Dedifferentiated amniotic fluid mesenchymal stem cell (primary cell): ENCODE measurements around the gene LAMA1.
"Not testable (repeated sequence)": the region's sequence is repeated elsewhere in the genome, so short reads cannot be mapped to it uniquely, and the experiment has no call there.

Source experiments
- DNase-seq: peaks from one replicate; pipeline ENCODE4 v3.0.0-alpha.2; 2016; ENCODE audit errors: extremely low spot score

The LAMA1 gene, protein sequence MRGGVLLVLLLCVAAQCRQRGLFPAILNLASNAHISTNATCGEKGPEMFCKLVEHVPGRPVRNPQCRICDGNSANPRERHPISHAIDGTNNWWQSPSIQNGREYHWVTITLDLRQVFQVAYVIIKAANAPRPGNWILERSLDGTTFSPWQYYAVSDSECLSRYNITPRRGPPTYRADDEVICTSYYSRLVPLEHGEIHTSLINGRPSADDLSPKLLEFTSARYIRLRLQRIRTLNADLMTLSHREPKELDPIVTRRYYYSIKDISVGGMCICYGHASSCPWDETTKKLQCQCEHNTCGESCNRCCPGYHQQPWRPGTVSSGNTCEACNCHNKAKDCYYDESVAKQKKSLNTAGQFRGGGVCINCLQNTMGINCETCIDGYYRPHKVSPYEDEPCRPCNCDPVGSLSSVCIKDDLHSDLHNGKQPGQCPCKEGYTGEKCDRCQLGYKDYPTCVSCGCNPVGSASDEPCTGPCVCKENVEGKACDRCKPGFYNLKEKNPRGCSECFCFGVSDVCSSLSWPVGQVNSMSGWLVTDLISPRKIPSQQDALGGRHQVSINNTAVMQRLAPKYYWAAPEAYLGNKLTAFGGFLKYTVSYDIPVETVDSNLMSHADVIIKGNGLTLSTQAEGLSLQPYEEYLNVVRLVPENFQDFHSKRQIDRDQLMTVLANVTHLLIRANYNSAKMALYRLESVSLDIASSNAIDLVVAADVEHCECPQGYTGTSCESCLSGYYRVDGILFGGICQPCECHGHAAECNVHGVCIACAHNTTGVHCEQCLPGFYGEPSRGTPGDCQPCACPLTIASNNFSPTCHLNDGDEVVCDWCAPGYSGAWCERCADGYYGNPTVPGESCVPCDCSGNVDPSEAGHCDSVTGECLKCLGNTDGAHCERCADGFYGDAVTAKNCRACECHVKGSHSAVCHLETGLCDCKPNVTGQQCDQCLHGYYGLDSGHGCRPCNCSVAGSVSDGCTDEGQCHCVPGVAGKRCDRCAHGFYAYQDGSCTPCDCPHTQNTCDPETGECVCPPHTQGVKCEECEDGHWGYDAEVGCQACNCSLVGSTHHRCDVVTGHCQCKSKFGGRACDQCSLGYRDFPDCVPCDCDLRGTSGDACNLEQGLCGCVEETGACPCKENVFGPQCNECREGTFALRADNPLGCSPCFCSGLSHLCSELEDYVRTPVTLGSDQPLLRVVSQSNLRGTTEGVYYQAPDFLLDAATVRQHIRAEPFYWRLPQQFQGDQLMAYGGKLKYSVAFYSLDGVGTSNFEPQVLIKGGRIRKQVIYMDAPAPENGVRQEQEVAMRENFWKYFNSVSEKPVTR (N-terminal part only)

DNA sequence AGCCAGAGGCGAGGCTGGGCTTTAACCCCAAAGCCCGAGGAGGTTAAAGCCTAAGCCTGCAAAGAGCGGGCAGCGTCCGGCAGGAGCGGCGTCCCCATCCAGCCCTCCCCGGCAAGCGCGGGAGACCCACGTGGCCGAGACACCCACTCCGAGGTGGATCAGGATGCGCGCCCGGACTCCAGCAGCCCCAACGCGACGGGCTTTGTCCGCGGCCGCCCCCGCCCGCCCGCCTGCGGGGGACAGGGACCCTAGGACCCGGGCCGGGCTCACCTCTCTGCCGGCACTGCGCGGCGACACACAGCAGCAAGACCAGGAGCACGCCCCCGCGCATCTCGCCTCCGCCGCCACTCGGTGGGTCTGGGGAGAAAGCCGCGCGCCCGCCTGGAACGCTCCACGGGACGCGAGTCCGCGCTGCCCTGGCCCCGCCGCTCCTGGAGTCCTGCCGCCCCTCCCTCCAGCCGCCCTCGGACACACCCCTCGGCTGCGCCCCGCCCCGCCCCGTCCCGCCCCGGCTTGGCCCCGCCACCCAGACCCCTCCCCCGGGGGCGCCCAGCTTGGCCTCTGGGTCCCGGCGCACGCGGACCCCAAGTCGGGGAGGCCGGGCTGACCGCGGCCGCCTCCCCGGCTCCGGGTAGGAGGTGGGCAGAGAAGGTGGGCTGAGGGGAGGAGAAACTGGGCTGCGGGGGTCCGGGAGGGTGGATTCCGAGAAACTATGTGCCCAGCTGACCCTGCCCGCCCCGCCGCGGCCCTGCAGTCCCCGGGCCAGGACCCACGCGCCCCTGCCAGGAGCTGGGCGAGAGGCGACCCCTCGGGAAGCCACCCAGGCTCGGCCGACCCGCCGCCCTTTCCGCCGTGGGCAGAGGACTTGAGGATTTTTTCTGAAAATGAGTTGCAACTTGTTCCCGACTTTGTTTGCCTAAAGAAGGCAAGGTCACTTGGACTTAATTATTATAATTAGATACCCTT, at the start of gene LAMA1:
TSS of gene LAMA1 (minus strand) at position 408 of the 966 bp plus-strand sequence. CDS start at position 331, 77 bp downstream.
- no peak for DNase-seq

DNA sequence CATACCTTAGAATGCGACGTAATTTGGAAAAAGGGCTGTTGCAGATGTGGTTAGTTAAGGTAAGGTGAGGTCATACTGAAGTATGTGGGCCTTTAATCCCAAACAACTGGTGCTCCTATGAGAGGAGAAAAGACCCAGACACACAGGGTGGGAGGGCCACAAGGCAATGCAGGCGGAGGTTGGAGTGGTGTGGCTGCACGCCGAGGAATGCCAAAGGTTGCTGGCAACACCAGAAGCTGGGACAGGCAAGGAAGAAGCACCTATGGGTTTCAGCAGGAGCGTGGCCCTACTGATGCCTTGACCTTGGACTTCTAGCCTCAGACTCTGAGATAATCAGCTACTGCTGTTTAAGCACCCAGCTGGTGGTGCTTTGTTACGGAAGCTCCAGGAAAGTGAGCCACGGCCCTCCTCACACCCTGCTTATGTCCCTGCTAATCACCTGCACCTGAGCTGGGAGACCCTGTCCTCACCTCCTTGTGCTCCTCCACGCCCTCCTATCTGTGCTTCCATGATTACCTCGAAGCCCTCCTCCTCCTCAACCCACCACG, 48.3 kb upstream of the LAMA1 start:
- DNase-seq, result no peak

DNA sequence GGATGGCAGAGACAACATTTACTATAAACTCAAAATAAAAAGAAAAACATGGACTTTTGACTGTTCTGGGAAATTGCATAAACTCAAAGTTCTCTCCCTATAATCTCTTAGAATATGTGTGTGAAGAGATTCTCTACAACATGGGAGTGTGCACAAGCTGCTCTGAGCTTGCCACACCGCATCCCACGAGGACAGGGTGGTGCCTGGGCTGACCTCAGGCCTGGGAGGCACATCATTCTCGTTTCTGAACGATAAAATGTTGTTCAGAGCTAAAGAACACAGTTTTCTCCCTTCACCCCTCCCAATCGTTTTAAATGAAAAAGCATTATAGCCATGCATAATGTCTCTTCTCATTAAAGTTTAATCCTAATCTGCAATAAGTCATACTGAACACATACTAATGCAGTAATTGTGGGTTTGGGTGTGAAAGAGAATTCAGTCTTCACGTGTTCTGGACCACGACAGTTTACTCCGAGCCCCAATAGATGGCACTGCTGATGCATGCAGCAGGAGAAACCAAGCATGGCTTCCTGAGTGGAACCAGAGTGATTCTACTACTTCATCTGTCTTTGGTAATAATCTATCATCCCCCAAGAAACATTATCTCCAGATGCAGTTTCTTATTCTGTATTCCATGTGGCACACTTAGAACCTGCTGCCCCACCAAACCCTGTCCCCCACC, 46.9 kb upstream of the LAMA1 start:
- no peak for DNase-seq

- DNase-seq, result peak; percentile 31
Measured at GRCh38 chr18:7158216-7158615, 40.6 kb upstream of the LAMA1 start.

GRCh38 chr18:7157760-7158159, 40.2 kb upstream of the LAMA1 start:
- no peak for DNase-seq

DNA sequence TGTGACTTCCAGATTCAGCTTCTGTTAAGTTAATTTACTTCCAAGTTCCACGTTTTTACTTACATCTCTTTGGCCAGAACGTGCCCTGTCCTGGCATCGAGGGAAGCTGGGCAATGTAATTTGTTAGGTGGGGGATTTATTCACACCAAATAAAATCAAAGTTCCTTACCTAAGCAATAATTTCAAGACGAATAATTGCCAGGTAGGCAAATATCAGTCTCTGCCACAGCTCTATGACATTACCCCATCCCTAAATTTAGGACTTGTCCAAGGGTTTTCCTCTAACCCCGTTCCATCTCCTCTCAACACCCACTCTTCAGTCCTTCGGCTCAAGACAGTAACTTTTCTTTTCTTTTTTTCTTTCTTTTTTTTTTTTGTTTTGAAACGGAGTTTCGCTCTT, 38.3 kb upstream of the LAMA1 start:
- DNase-seq, result no peak

DNA sequence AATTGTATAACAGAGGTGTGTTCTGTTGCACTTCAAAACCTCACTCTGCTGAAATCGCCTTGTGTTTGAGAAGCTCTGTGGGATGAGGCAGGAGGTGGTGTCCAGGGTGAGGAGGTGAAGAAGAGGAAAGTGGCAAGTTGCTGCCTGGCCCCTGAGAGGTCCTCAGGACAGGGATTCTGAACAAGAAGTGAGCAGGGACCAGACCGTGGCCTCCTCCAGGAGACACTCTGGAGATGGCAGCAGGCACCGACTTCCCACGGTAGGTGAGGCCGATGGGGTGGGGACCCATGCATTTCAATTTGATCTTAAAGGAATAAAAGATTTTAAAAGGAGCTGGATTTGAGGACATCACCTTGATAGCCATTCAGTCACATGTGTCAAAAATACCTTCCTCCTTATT, 37.5 kb upstream of the LAMA1 start:
- no peak for DNase-seq

DNA sequence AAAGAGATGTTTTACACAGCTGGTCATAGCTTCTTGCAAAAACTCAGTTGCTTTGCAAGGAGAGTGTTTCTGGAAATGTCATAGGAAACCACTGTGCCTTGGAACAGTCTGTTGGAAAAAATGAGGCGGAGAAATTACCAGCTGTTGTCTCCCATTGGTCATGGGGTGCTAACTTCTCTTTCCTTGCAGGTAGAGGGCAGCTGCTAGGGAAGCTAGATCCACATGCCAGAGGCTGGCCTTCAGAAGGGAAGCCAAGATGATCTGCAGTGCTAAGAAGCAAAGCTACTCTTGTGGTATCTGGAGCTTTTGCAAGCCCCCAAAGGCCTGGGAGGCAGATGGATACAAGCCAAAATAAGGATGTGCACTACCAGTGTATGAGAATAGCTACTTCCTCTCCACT, 34.8 kb upstream of the LAMA1 start:
- no peak for DNase-seq

- DNase-seq, result no peak
Measured at GRCh38 chr18:7147399-7147798, 29.8 kb upstream of the LAMA1 start.

DNA sequence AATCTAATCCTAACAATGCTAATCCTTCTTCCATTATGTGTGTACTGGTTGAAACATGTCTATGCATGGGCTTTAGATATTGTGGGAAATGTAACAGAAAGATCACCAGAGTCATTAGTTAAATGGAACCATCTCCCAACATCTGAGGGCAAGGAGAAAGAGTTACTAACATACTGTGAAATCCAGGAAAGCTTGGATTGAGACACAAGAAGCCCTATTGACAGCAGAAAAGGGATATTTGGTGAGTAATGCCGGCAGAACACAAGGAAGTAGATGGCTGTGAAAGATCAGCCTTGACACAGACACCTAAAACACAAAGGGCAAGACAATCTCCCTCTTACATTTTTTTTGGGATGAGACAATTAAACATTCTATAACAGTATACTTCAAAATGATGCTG, 28.5 kb upstream of the LAMA1 start:
- no peak for DNase-seq

DNA sequence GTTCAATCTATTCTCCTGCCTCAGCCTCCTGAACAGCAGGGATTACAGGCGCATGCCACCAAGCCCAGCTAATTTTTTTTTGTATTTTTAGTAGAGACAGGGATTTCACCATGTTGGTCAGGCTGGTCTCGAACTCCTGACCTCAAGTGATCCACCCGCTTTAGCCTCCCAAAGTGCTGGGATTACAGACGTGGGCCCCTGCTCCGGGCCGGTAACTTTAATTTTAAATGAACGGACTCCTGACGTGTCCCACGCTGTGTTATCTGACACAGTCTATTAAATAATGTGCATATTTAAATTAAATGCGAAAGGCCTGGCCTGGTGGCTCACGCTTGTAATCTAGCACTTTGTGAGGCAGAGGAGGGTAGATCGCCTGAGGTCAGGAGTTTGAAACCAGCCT, 27.3 kb upstream of the LAMA1 start:
- not testable (repeated sequence) for DNase-seq

- DNase-seq, result no peak
Measured at GRCh38 chr18:7141287-7141686, 23.7 kb upstream of the LAMA1 start.

GRCh38 chr18:7139409-7139808, 21.8 kb upstream of the LAMA1 start:
- no peak for DNase-seq

DNA sequence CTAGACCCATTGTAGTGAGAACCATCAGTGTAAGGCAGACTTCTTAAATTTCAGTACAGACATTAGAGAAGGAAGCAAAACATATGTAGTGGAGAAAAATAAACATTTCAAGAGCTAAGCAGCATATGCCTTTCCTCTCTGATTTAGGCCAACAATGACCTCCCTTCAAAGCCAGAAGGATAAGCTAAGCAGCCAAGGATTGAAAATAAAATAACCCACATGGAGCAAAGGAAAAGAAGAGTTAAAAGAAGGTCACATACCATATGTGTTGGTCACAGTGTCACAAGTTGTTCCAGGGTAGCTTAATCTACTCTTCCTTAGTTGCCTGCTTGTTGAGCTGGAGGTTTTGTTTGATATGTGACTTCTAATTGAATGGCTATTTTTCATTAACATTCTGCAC, 15.6 kb upstream of the LAMA1 start:
- peak; percentile 38 for DNase-seq

DNA sequence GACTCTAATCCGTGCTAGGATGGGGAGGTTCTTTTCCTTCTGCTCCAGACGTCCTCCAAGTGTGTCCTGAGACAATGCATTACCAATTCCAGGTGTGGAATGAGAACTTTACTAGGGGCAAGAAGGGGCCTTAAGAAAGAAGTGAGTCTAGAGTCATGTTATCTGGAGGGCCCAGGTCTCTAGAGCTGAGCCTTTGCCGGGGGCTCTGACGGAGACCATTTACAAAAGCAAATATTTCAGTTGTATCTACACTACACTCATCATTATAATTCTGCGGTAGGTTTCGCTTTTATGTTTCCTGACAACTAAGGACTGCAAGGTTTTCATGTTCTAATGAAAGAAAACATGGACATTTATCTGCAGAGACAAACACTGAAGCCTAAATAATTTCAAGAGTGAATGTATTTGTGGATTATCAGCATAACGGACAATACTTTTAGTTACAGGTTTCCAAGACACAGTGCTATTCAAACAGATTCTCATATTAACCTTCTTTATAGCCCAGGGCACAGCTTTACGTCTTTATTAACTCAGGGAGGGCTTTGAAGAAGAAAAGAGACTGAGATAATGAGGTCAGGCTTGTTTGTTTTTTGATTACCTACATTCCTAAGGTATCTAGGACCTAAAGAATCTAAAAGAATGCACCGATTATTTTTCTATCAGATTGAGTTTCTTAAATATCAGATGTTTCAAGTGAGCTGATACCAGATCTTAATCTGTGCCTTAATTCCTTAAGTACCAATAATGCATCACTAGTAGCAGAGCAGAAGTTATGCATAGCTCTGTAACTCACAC, 15.0 kb upstream of the LAMA1 start:
- no peak for DNase-seq

GRCh38 chr18:7122376-7122775, 4.8 kb upstream of the LAMA1 start:
- DNase-seq, result no peak

DNA sequence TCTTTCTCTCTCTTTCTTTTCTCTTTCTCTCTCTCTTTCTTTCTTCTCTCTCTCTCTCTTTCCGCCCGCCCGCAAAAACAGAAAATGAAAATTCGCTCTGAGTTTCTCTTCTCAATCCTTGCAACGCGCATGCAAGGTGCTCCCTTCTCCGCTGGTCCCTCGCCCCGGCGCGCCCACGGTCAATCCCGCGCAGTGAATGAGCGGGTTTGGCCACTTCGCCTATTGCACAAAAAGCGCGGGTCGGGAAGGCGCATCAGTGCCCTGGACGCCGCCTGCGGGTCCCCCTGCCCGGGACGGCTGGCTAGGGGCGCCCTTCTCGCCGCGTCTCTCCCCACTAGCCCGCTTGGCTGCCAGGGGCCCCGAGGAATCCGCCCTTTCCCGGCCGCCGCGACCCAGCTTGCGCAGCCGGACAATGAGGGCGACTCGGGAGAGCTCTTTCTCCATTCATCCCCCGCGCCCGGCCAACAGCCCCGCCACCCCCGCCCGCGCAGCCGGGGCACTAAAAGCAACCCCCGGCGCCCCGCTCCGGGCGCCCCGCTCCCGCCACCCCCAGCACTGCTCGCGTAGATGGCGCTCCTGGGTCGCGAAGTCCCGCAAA, 706 bp downstream of the LAMA1 start:
- DNase-seq, result no peak

- DNase-seq, result no peak
Measured at GRCh38 chr18:7116001-7116730, 1.4 kb downstream of the LAMA1 start.
